Frontal cortex (tissue), 4 donors: ENCODE results near the gene VPS18. TPM values are rescaled to one million over a fixed set of nuclear protein-coding genes. Genes with fewer than 3 reads are reported as not detected.

Experiments
- DNase-seq, 2 donors: peaks; one replicate each; pipeline ENCODE4 v3.0.0; 2012; ENCODE audit warnings: low spot score in 2 of 2
- FAIRE-seq: peaks from 2 replicates; lab custom pipeline; 2012; peaks lifted over from hg19 to GRCh38; lab: Jason Lieb, UNC
- small RNA-seq: library from RNA; depleted of rRNA; stranded (forward); fragments of <200 nt; gene quantifications from one replicate; pipeline ENCODE3, GENCODE V24; 2014
- total RNA-seq: library from RNA; depleted of rRNA; stranded (reverse); fragments of >200 nt; gene quantifications from one replicate; pipeline ENCODE4 v1.2.3, GENCODE V29; 2014
- donor health status: control.
- donor health status: control.
- donor health status: control.

Gene VPS18
- total RNA-seq, 1 donor from 2014 or later, result 29.8 TPM

DNA sequence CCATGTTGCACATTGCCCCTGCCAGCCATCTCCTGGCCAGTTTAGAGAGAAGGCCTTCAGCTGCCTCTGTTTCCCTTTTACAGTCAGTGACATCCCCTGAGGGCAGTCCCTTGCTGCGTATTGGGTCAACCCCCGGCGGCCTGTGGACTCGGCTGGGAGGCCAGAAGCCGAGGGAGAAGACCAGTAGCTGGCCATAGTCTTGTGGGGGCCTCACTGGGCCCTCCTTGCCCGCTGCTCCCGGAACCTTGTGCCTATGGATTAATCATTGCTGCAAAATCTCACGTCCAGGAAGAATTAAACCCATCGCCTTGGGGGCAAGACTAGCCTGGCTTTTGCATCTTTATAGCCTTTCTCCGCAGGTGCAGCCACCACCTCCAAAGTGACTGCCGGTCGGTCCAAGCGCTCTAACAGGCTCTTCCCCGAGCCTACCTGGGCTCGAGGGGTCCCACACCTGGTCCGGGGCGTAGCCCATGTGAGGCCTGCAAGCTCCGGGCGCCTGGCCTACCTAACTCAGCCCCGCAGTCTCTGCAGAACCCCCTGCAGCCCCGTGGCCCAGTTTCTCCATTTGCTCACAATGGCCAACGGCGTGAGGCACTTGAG is 58.2 kb downstream of the VPS18 start:
- FAIRE-seq (no peak), DNase-seq (no peak)

GRCh38 chr15:40952901-40953712 is 58.9 kb downstream of the VPS18 start, which contains the start of gene CHAC1:
Gene CHAC1 (plus strand): TSS chr15:40953471. CDS start chr15:40953584, 113 bp downstream.
- FAIRE-seq (no peak), DNase-seq (peak; percentile 92 to 99)

Small RNA genes lying within 50 kb of the gene (small RNA-seq; reads per million reads assigned to genes)
- gene AC025166.1 (not detected), gene ISCA1P4 (not detected)

Other genes with a start within 250 kb of the VPS18 start
- gene RAD51, start 199.3 kb upstream of the VPS18 start, total RNA-seq, result 0.82 TPM
- gene RMDN3, start 139.2 kb upstream of the VPS18 start, total RNA-seq, result 15.9 TPM
- gene GCHFR, start 130.4 kb upstream of the VPS18 start, total RNA-seq, result 4.5 TPM
- gene C15orf62, start 124.5 kb upstream of the VPS18 start, total RNA-seq, result not detected
- 18.8 TPM for gene ZFYVE19, start 87.4 kb upstream of the VPS18 start, total RNA-seq
- 15.5 TPM for gene DNAJC17, start 87.0 kb upstream of the VPS18 start, total RNA-seq
- gene PPP1R14D, start 65.7 kb upstream of the VPS18 start, total RNA-seq, result not detected
- 1.6 TPM for gene SPINT1, start 50.4 kb upstream of the VPS18 start, total RNA-seq
- gene RHOV, start 20.2 kb upstream of the VPS18 start, total RNA-seq, result 9.4 TPM
- gene DLL4, start 34.9 kb downstream of the VPS18 start, total RNA-seq, result 4.1 TPM
- gene CHAC1, start 59.0 kb downstream of the VPS18 start, total RNA-seq, result 2.9 TPM
- gene INO80, start 221.8 kb downstream of the VPS18 start, total RNA-seq, result 35.5 TPM